ENCODE measurements around the gene IGSF9B.

IGSF9B gene

DNA sequence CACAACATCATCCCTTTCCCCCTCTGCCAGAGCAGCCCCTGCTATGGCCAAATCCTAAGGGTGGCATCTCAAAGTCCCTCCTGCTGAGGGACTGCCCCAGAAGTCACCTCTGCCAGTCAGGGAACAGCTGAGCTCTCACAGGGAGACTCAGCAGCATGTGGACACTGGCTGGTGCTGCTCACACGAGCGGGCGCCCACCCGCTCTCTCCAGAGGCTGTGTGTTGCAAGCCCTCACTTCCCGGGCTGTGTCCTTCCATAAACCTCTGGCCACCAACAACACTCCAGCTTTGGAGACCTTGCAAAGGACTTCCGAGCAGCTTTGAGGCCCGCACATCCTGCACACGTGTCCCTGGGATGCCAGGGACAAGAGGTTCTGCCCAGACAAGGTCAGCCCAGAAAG is 2.8 kb downstream of the IGSF9B start:
- no peak for DNase-seq

DNA sequence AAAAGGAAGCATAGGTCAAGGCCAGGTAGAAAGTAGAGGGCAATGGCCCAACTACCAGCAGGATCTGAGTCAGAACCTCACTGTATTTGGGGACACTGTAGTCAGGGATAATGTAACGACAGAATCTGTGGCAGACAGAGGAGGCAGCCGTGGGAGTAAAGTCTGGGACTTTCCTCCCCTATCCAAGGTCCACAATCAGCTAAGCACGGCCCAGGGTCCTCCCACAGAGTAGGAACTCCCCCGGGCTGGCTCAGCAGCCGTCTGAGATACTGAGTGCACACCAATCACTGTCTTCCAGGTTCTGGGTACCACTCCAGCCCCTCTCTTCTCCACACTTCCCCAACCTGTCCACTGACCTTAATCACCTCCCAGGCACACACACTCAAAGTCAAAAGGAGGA is 3.2 kb downstream of the IGSF9B start:
- no peak for DNase-seq

DNA sequence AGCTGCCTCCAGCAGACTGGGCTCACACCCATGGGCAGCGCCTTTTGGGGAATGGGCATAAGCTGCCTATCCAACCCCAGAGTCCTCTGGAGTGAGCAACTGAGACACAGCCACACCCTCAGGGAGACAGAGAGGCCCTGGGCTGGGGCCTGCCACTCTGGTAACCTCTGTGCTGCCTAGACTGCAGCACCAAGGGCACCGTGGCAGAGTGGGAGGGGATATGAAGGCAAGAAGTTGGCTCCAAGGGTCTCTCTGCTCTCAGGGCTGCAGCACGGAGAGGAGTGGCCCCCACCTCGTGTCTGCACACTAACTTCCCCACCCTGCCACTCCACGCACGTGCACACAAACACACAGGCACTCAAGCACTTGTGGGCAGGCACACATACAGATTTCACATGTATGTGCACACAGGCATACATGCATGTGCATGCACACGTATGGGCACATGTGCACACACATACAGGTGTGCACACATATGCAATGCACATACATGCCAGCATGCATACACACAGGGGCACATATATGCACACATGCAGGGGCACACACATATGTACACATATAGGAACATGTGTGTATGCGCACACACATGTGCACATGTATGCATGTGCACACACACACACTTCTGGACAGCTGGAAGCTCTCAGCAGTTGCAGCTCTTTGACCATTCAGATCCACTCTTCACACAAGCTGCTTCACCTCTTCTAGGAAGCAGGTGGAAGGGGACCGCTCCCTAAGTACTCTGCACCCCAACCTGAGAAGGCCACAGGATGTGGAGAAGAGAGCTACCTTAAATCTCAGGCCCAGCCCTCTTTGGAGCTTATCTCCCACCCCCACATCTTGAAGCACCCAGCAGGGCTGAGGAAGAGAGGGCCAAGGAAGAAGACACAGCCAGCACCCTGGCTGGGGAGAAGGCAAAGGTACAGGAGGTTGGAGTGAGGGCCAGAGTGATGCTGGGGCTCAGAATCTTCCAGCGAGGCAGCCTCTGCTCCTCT is 4.3 kb downstream of the IGSF9B start:
- no peak for DNase-seq

DNA sequence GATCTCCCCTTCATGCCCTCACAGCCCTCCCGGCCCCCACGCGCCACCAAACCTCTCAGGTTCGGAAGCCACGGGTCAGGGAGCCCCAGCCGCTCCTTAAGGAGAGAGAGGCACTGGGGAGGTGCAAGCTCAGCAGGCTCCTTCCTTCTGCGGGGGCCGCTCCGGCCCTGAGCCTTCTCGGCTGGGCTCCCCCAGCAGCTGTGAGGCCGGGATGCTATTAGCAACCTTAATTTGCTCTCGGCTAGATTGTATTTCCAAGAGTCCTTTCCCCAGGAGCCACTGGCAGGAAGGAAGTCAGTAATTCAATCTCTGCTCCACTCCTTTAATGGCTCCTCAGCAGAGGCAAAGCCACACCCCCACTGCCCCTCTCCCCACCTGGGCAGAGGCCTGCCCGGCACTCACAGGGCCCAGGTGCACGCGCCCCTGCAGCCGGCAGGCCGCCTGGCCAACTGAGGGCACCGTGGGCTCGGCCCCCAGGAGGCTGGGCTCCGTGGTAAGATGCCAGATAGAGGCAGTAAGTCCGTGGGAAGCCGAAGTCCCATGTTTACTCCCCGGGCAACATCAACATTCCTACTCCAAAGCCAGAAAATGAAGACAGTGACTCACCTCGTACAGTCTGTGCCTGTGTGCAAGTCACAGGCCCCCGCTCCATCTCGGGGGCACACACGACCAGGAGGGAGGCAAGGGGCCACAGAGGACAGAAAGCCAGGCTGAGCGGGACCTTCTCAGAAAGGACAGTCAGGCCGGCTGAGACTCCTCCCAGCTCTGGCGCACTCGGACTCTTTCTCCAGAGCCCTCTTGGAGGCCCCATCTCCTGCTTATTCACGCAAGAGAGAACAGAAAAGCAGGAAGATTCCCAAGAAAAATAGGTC is 5.2 kb downstream of the IGSF9B start:
- no peak for DNase-seq

DNA sequence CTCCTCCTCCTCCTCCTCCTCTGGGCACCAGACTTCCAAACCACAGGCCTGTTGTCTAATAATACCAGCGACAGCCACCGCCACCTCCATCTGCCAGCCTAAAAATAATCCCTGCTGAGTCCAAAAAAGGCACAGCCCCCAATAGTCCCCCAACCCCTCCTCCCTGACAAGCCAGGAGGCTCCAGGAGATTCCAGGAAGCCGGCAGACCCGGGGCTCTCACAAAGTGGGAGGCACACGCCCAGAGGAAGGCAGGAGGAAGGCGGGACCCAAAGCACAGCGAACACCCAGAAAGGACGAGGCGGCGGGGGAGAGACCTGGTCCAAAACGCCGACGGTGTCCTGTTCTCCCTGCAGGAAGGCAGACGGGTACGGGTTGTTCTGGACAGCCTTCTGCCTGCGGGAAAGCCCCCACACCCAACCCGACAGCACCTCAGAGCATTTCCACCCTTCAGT is 5.9 kb downstream of the IGSF9B start:
- no peak for DNase-seq

DNA sequence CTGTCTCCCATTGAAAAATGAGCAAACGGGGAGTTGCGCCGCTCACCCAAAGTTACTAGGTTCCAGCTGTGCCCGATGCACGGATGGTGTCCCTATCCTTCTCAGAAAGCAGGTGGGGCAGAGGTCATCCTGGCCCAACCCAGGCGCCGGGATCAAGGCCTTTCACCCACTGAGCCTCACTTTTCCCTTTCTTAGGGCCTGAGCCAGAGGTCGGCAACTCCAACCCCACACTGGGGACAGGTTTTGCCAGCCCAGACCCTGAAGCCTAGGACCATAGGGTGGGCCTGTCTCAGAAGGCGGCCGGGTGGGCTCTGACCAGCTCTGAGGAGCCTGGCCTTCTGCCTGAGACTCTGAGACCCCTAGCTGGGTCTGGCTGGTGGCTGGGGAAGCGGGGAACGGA is 6.3 kb downstream of the IGSF9B start:
- DNase-seq: no peak

DNA sequence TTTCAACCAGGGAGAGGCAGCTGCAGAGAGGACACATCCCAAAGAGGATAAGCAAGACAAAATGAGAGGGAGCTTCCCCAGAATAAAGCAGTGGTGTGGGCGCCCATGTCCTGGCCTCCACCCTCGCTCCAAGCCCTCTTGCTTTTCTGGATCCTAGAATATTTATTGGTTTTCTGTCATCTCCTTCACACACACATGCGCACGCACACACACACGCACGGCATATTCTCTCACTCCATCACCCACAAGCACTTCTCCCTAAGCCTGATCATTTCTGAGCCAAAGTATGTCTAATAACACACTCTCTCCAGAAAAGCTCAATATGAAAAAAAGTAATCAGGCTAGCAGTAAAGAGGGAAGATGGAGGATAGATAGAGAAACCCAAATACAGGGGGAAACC is 7.6 kb downstream of the IGSF9B start:
- DNase-seq: no peak

DNA sequence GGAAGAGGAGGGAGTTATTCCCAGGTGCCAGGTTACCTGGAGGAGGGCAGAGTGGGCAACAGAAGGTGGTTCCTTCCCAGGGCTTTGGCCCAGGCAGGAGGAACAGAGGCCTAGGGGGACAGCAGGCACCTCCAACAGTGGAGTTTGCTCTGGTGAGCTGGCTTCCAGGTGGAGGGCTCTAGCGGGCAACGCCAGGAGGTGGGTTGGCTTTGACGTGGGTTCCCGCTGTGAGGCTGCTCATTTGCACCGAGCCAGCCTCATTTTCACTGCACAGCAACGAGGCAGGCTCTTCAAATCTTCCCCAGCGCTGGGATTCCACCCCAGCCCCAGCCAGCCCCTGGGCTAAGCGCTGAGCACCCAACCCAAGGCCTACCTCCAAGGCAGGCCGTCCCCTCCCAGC is 8.1 kb downstream of the IGSF9B start:
- no peak for DNase-seq

DNA sequence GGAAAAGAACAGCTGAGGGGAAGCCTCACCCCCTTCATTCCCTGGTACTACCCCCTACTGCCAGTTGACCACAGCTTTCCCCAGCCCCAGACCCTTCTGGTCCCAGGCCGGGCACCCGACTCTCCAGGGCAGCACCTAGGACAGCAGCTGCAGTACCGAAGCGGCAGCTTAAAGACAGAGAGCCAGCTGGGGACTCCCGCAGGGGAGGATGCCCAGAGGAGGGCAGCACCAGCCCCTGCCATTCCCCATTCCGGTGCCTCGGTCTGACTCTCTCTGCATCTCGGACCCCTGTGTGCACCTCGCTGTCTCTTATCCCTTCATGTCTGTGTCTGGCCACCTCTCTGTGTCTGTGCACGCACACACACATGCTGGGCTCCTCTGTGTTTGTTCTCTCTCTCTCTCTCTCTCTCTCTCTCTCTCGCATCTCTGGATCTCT is 9.4 kb downstream of the IGSF9B start:
- DNase-seq: peak; percentile 73

DNA sequence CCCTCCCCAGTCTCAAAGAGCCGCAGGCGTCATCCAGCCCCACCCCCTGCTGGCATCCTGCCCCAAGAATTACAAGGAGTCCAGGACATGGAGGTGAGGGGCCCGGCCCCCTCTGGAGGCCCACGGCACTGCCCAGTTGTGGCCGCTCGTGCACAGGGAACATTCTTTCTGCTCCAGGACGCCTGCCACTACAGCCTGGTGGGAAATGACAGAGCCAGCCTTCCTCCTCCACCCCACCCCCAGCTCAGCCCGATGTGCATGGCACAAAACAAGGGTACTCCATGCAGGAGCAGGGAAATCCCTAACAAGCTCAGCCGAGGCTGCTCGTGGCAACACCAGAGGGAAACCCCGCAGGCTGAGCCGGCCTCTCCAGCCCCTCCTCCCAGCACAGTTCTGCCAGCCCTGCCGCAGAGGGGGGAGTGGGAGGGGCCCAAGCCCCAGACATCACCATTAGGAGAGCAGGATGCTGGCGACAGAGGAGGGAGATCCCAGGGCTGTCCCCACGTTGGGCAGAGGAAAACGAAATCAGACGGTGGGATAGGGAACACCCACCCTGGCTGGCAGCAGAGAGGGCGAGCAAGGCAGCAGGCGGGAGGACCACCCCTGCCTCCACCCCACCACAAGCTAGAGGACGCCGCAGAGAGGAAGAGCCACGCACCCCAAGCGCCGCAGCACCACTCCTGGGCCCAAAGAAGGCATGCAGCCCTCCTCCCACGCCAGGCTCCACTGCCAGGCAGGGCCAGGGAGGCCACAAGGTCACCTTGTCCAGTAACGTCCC is 10.0 kb downstream of the IGSF9B start:
- peak; percentile 59 for DNase-seq

DNA sequence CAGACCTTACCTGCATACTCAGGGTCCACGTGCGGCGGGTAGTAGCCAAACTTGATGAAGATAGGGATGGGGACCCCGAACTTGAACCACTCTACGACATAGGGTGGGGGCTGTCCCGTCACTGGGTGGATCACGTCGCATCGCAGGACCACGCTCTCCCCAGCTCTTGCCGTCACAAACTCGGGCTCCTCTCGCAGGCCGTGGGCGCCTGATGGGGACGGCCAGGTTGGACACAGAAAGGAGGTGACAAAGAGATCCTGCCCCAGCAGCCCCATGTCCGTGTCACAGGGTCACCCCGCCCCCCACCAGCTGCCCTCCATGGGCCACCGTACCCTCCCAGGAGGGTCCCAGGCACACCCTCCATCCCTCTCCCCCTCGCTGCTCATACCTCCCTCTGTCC is 10.7 kb downstream of the IGSF9B start:
- DNase-seq: no peak

DNA sequence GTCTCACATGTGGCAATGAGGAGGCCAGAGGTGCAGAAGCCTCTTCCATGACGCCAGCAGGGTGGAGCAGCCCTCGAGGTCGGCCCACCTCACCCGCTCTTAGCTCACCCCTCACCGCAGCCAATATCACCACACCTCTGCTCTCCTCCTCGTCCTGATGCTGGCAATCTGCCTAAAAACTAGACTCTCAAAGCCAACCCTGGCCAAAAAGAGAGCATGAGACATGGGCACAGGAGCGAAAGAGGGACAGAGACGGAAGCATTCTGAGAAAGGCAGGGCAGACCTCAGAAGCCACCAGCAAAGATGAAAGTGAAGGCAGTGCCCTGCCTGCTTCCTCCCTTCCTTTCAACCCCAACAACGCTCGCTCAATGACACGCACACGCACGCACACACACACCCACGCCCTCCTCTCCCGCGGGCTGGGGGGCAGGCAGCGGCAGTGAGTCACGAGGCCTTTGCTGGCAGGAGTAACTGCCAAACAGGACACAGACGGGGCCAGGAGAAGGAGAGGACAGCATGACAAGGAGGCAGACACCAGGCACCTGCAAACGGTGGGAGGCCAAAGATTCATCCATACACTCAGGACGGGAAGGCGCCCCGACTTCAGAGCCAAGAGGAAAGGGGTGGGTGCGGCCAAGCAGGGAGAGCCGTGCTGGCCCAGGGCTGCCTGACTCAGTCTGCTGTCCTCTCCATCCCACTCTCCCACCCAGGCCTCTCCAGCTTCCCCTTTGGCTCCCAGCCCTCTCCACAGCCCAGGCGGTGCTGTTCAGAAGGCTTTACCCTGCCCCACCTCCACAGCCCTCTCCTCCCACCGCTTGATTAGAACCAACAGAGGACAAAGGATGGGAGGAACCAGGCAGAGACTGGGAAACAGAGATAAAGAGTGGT is 11.4 kb downstream of the IGSF9B start:
- DNase-seq: peak; percentile 92

DNA sequence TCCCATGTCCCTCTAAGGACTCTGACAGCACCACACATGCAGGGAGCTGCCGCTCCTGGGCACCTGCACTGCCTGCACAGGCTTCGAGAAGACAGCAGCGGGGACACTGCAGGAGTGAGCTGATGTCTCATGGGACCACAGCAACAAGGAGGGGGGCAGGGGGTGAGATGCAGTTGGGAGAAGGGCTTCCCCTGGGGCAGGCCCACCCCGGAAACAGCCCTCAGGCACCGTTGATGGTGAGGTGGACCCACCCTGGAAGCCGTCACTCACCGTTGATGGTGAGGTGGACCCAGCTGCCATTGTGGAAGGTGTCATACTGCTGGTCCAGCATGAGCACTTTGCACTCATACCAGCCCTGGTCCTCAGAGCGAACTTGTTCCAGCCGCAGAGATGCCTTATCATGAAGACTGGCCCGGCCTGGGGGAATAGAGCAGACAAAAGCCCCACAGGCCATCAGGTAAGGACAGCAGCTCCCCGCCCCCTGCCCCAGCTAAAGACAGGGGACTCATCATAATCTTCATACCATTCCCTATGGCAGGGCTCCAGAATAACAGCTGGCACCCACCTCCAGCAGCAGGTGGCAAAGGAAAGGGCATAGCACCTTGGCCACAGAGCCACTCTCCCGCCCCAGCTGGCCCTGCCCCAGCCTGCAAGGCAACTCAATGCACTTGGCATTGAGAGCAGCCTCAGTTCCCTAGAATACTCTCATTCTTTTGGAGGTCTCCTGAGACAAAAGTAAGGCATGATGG is 12.6 kb downstream of the IGSF9B start:
- DNase-seq: no peak

DNA sequence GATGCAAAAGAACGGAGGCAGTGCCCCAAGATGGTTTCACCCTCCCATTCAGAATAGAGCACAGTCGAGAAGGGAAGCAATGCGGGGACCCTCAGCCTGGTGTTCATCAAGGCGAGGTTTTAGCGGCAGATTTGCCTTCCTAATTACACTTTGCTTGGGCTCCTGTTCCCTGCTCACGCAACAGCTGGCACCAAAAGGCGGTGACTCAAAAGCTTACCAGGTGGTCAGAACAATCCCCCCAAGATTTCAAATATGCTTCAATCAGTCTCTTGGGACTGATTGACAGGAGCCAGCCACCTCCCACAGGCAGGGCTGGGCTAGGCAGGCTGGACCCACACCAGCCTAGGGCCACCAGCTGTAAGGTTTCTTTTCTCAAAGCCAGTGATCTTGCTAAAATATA is 14.2 kb downstream of the IGSF9B start:
- DNase-seq: no peak

DNA sequence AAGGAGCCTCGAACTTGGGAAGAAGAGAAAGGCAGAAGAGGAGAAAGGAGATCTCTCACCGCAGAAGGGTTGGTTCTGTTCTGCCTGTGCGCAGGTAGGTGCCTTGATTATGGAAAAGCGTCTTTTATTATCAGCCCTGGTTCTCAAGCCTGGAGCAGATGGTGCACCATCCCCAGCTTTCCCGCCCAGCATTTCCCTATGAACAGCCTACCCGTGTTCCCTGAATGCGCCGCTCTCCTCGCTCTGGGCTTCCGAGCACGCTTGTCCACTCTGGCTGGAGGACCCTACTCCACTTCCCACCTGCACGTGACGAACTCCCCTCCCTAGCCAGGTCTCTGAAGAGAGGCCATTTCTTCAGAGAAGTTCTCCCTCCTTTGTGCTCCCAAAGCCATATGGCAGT is 15.2 kb downstream of the IGSF9B start:
- no peak for DNase-seq

DNA sequence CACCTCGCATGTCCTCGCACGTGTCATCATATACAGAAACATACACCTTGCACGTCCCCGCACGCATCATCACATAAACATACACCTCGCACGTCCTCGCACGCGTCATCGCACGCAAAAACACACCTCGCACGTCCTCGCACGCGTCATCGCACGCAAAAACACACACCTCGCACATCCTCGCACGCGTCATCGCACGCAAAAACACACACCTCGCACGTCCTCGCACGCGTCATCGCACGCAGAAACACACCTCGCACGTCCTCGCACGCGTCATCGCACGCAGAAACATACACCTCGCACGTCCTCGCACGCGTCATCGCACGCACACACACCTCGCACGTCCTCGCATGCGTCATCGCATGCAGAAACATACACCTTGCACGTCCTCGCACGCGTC is 16.7 kb downstream of the IGSF9B start:
- DNase-seq: no peak

DNA sequence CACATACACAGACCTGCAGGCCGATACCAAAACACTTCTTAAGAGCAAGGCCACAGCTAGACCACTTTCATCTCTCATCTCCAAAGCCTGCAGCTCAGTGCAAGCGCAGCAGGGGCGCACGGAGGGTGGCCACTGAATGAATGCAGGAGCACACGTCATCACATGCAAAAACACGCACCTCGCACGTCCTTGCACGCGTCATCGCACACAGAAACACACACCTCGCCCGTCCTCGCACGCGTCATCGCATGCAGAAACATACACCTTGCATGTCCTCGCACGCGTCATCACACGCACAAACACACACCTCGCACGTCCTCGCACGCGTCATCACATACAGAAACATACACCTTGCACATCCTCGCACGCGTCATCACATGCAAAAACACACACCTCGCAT is 17.2 kb downstream of the IGSF9B start:
- DNase-seq: no peak

DNA sequence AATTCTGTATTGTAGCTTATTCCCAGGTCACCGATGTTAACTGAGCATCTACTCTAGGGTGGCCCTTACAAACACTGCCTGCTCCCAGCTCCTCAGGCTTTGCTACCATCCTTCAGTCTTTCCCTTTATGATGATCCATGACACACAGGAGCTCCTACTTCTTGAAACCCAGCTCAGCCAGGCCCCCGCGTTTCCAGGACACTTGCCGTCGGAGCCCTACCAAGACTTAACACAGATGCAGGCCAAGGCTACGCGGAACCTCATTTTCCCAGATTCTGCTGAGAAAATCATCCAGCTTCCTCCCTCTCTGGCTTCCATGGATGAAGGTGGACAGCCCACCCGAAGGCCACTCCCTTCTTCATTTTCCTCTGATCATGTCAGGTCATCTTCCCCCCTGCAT is 18.6 kb downstream of the IGSF9B start:
- no peak for DNase-seq

DNA sequence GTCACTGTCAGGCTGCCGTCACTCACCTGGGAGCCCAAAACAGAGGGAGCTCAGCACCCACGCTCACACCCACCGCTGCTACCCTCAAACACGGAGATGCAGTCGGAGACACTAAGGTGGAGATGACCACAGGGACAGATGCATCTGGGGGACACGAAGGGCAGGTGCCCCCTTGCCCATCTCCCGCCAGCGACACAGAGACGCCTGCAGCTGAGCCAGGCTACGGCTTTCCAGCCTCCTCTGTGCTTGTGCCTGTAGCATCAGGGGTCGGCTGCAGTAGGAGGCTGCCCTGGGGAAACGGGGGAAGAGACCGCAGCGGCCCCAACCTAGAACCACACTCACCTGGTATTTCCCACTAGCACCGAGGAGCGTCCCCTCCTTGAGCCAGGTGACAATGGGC is 19.3 kb downstream of the IGSF9B start:
- no peak for DNase-seq

DNA sequence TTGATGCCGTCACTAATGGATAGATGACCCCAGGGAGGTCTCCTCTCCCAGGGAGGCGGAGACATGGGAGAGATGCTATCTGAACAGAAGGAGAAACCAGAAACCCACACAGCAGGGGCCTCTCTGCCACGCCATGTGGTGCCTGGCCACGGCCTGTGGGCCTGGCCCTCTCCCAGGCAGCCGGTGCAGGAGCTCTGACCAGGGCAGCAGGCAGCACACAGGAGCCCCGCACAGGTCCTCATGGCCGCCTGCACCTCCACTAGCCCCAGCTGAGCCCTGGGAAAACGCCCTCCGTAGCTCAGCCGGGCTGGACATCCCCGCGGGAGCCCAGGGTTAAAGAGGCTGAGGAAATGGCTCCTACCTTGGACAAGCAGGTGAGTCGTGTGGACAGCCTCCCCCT is 19.8 kb downstream of the IGSF9B start:
- DNase-seq: no peak

DNA sequence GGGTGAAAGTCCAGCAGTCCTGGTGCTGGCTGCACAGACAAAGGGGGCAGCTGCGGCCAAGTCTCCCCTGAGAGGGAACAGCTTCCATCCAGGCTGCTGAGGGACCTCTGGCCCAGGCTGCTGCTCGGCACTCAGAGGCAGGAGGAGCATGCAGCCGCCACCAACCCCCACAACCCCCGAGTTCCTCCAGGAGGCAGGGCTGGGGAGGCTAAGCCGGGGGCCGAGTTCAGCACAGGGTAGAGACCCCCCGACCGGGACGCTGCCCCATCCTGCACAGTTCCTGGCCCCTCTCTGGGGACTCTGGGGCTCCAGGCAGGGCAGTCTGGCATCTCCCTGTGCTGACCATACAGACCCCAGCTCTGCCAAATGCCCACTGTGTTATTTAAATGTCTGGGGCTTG is 20.2 kb downstream of the IGSF9B start:
- no peak for DNase-seq
